ENCODE results near the gene ZNF469.

Gene ZNF469

GRCh38 chr16:88378401-88378800, 4.4 kb upstream of the ZNF469 start:
- no peak for DNase-seq

- no peak for DNase-seq
These were observed 3.7 kb upstream of the ZNF469 start for GRCh38 chr16:88378836-88379693.

- DNase-seq, result no peak
These were observed 3.1 kb upstream of the ZNF469 start for GRCh38 chr16:88379694-88380040.

- no peak for DNase-seq
These were observed 2.7 kb upstream of the ZNF469 start for GRCh38 chr16:88380099-88380498.

GRCh38 chr16:88380619-88381018, 2.1 kb upstream of the ZNF469 start:
- no peak for DNase-seq

GRCh38 chr16:88381820-88382451, 823 bp upstream of the ZNF469 start:
- no peak for DNase-seq

- no peak for DNase-seq
These were observed 852 bp downstream of the ZNF469 start for GRCh38 chr16:88383401-88384221.

GRCh38 chr16:88384222-88385111, 1.7 kb downstream of the ZNF469 start:
- no peak for DNase-seq

GRCh38 chr16:88385112-88385594, 2.4 kb downstream of the ZNF469 start:
- no peak for DNase-seq

- no peak for DNase-seq
These were observed 3.4 kb downstream of the ZNF469 start for GRCh38 chr16:88385831-88386815.

- DNase-seq, result no peak
These were observed 4.5 kb downstream of the ZNF469 start for GRCh38 chr16:88387180-88387765.

GRCh38 chr16:88387941-88388627, 5.3 kb downstream of the ZNF469 start:
- DNase-seq, result no peak

- no peak for DNase-seq
These were observed 6.4 kb downstream of the ZNF469 start for GRCh38 chr16:88389191-88389590.

- no peak for DNase-seq
These were observed 6.9 kb downstream of the ZNF469 start for GRCh38 chr16:88389621-88390160.

GRCh38 chr16:88390265-88390664, 7.5 kb downstream of the ZNF469 start:
- no peak for DNase-seq

GRCh38 chr16:88390735-88391134, 8.0 kb downstream of the ZNF469 start:
- no peak for DNase-seq

- DNase-seq, result no peak
These were observed 8.5 kb downstream of the ZNF469 start for GRCh38 chr16:88391144-88391850.

GRCh38 chr16:88392111-88392510, 9.4 kb downstream of the ZNF469 start:
- DNase-seq, result no peak

- no peak for DNase-seq
These were observed 9.9 kb downstream of the ZNF469 start for GRCh38 chr16:88392616-88393015.
